Measurements from ENCODE around the gene IMPG2.

IMPG2 gene

GRCh38 chr3:101270149-101270548 lies 50.2 kb downstream of the IMPG2 start:
- in situ Hi-C loops (cut with HindIII; ENCODE audit: low sequenced_read_pairs) = no loop called here
- H3K4me3 ChIP-seq (ENCODE audit: low read depth, low read length) = no peak overlapping the region
- TF ChIP-seq, protein P1, sequence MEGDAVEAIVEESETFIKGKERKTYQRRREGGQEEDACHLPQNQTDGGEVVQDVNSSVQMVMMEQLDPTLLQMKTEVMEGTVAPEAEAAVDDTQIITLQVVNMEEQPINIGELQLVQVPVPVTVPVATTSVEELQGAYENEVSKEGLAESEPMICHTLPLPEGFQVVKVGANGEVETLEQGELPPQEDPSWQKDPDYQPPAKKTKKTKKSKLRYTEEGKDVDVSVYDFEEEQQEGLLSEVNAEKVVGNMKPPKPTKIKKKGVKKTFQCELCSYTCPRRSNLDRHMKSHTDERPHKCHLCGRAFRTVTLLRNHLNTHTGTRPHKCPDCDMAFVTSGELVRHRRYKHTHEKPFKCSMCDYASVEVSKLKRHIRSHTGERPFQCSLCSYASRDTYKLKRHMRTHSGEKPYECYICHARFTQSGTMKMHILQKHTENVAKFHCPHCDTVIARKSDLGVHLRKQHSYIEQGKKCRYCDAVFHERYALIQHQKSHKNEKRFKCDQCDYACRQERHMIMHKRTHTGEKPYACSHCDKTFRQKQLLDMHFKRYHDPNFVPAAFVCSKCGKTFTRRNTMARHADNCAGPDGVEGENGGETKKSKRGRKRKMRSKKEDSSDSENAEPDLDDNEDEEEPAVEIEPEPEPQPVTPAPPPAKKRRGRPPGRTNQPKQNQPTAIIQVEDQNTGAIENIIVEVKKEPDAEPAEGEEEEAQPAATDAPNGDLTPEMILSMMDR (IDR thresholded peaks at IDR 0.05; ENCODE audit: low read depth, low read length) = no peak
- no peak for DNase-seq (ENCODE audit: low read depth, low spot score)

DNA sequence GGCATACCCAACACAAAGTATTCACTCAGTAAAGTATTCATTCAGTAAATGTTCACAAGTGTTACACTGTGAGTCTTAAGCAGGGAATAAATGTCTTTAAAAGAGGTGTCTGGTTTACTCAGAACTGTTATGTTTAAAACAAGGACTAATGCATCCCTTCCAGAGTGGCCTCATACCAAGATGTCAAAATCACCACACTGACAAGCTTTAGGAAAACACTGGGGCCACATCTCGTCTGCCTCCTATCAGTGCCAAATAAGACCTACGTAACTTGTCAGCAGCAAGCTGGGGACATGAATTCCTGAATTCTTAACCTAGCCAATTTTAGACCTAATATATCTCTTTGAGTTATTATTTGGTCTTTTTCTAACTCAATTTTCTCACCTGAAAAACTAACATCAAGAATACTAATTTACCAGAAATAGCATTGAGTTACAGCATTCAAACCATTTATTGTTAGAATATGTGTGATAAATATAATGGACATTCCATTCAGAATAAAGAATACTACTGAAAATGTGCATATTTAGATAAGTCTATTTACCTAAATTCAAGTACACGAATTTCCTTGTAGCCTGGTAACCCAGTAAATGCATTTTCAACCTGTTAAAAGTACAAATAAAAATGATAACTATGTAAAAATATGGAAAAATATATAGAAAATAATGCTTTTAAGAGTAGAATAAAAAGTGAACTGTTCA lies 51.3 kb downstream of the IMPG2 start:
- no peak for DNase-seq (ENCODE audit: low read depth, low spot score)
- no peak overlapping the region for H3K4me3 ChIP-seq (ENCODE audit: low read depth, low read length)
- TF ChIP-seq, protein P1 (IDR thresholded peaks at IDR 0.05; ENCODE audit: low read depth, low read length) = no peak
- in situ Hi-C loops (cut with HindIII; ENCODE audit: low sequenced_read_pairs) = no loop called here

GRCh38 chr3:101268141-101268540 lies 52.2 kb downstream of the IMPG2 start:
- DNase-seq (ENCODE audit: low read depth, low spot score) = no peak
- TF ChIP-seq, protein P1 (IDR thresholded peaks at IDR 0.05; ENCODE audit: low read depth, low read length) = no peak
- in situ Hi-C loops (cut with HindIII; ENCODE audit: low sequenced_read_pairs) = no loop called here
- H3K4me3 ChIP-seq (ENCODE audit: low read depth, low read length) = no peak overlapping the region

DNA sequence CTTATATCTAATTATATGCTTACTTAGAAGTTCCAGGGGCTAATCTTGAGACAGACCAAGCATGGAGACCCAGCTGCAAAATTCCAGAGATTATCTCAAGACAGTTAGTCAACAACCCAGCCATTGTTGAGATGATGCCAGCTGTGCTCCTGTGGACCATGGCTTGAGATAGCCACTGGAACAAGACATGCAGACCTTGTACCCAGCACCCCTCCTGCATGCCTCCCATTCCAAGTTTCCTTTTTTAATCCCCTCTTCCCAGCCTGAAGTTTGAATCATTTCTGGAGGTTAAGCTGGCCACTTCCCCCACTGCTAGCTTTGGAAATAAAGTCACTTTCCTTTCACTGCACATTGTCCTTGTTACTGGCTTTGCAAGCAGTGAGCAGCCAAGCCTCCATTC lies 53.8 kb downstream of the IMPG2 start:
- in situ Hi-C loops (cut with HindIII; ENCODE audit: low sequenced_read_pairs) = no loop called here
- TF ChIP-seq, protein P1 (IDR thresholded peaks at IDR 0.05; ENCODE audit: low read depth, low read length) = no peak
- DNase-seq (ENCODE audit: low read depth, low spot score) = no peak
- no peak overlapping the region for H3K4me3 ChIP-seq (ENCODE audit: low read depth, low read length)

DNA sequence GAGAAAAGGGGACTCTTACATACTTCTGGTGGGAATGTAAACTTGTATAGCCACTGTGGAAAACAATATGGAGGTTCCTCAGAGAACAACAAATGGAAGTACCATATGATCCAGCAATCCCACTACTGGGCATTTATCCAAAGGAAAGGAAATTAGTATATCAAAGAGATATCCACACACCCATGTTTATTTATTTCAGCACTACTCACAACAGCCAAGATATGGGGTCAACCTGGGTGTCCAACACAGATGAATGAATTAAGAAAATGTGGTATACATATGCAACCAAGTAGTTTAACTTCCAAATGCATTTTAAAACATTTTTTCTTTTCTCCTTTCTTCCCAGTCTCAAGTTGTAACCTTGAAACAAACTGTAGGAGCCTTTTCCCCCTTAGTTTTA lies 54.3 kb downstream of the IMPG2 start:
- no peak for DNase-seq (ENCODE audit: low read depth, low spot score)
- no peak overlapping the region for H3K4me3 ChIP-seq (ENCODE audit: low read depth, low read length)
- in situ Hi-C loops (cut with HindIII; ENCODE audit: low sequenced_read_pairs) = no loop called here
- TF ChIP-seq, protein P1 (IDR thresholded peaks at IDR 0.05; ENCODE audit: low read depth, low read length) = no peak

- H3K4me3 ChIP-seq (ENCODE audit: low read depth, low read length) = no peak overlapping the region
- in situ Hi-C loops (cut with HindIII; ENCODE audit: low sequenced_read_pairs) = no loop called here
- DNase-seq (ENCODE audit: low read depth, low spot score) = no peak
- TF ChIP-seq, protein P1 (IDR thresholded peaks at IDR 0.05; ENCODE audit: low read depth, low read length) = no peak
Observed at GRCh38 chr3:101262393-101263240, 57.8 kb downstream of the IMPG2 start.

Measured in astrocyte of the spinal cord (primary cell).